Transverse colon (tissue), 4 donors: Measurements from ENCODE around the gene PC. TPM values are rescaled to one million over a fixed set of nuclear protein-coding genes. Genes with fewer than 3 reads are reported as not detected.

Experiments
- DNase-seq: peaks from one replicate; pipeline ENCODE4 v3.0.0-alpha.2; 2019
- H3K27ac ChIP-seq, 4 donors: fragments of 200-600 bp; sonication (generic); 2 replicates each; pipeline ENCODE4 v1.5.1; 2016 to 2018; ENCODE audit warnings: inconsistent platforms in 4 of 4
- H3K27me3 ChIP-seq: fragments of 200-600 bp; sonication (generic); 2 replicates; pipeline ENCODE4 v1.5.1; 2017; ENCODE audit warnings: inconsistent platforms
- H3K36me3 ChIP-seq, 4 donors: fragments of 200-600 bp; sonication (generic); 2 replicates each; pipeline ENCODE4 v1.5.1; 2017 to 2019; ENCODE audit warnings: inconsistent platforms in 4 of 4
- H3K4me1 ChIP-seq, 4 donors: fragments of 200-600 bp; sonication (generic); 2 replicates each; pipeline ENCODE4 v1.5.1; 2017 to 2020; ENCODE audit warnings: inconsistent platforms in 4 of 4
- H3K4me3 ChIP-seq, 4 donors: fragments of 200-600 bp; sonication (generic); 1 replicate in 1 of 4; 2 replicates in 3 of 4; pipeline versions ENCODE4 v1.5.1 to v1.6.1; 2017 to 2019; ENCODE audit warnings: inconsistent platforms in 4 of 4
- H3K9me3 ChIP-seq, 2 donors: fragments of 200-600 bp; sonication (generic); 2 replicates each; pipeline ENCODE4 v1.5.1; 2017 to 2019; ENCODE audit warnings: inconsistent platforms in 2 of 2
- CTCF ChIP-seq, 5 experiments: fragments of 200-600 bp in 3 of 5; fragments of 450-650 bp in 2 of 5; sonication (generic) in 3 of 5; IDR thresholded peaks; 1 replicate in 2 of 5; 2 replicates in 3 of 5; pipeline ENCODE4 v1.5.1; 2016 to 2017; ENCODE audit warnings: antibody characterized with exemption in 5 of 5, inconsistent platforms in 3 of 5, mild to moderate bottlenecking in 2 of 5, moderate library complexity in 1 of 5
- EP300 ChIP-seq: sonication (generic); formaldehyde crosslinking; IDR thresholded peaks from one replicate; pipeline ENCODE4 v1.6.1; 2017; ENCODE audit warnings: antibody characterized with exemption, low read depth
- POLR2A ChIP-seq: fragments of 450-650 bp; IDR thresholded peaks from one replicate; pipeline ENCODE4 v1.6.1; 2016; ENCODE audit warnings: antibody characterized with exemption, mild to moderate bottlenecking, moderate library complexity
- POLR2AphosphoS5 ChIP-seq, 3 donors: sonication (generic); formaldehyde crosslinking; IDR thresholded peaks; one replicate each; pipeline ENCODE4 v1.6.1; 2016; ENCODE audit warnings: antibody characterized with exemption in 3 of 3
- WGBS, 2 donors: methylation state at CpG; one replicate each; pipeline ENCODE4 v1.1.5; 2018; ENCODE audit warnings: low coverage in 1 of 2; 5-methylcytosine and 5-hydroxymethylcytosine counted together
- in situ Hi-C, 4 donors: fragments of 200-750 bp; cut with MboI; loops; one replicate each; pipeline versions ENCODE4 v1.15.0 to v1.15.1; 2017; ENCODE audit warnings: low sequenced_read_pairs in 3 of 4, low pct_ligation_motif_present in 1 of 4, low pct_unique_long_range_greater_than_20kb in 1 of 4
- intact Hi-C: fragments of 100-400 bp; cut with DNase I; formaldehyde crosslinking; loops from one replicate; pipeline ENCODE4 v1.15.1; 2023; ENCODE audit warnings: low total_unique reads
- total RNA-seq, 4 donors: library from RNA; depleted of rRNA; stranded (reverse); fragments of >200 nt; gene quantifications; one replicate each; pipeline ENCODE4 v1.1.0, GENCODE V29; 2016

Gene PC
- total RNA-seq, 4 donors from 2014 or later = 14.9 to 246 (median 38.1) TPM

- in situ Hi-C loops (no loop called here), intact Hi-C loops (no loop called here)
- Histone ChIP-seq H3K27ac (no peak overlapping the region), H3K4me3 (no peak overlapping the region), H3K27me3 (no peaks in the 10 kb centered on the region), H3K9me3 (no peaks in the 10 kb centered on the region), H3K36me3 (no peaks in the 10 kb centered on the region), H3K4me1 (peaks cover 0 to 10% (median 7%) of the 10 kb centered on the region in 4 donors)
- no peak for DNase-seq
- 97% methylated on average over 9 of the region's 9 CpGs; no CpG with 5 or more reads in 1 of the 2 donors for WGBS, 2 donors
- TF ChIP-seq CTCF (IDR thresholded peaks at IDR 0.05) (no peak), EP300 (no peak), POLR2AphosphoS5 (IDR thresholded peaks at IDR 0.05) (no peak), POLR2A (no peak)
Measured at GRCh38 chr11:66869567-66869870, 88.7 kb downstream of the PC start.

GRCh38 chr11:66868726-66869566 is 89.2 kb downstream of the PC start:
- in situ Hi-C loops = no loop called here
- H3K4me3 ChIP-seq = no peak overlapping the region
- TF ChIP-seq POLR2A (no peak), CTCF (IDR thresholded peaks at IDR 0.05) (peak; percentile 34 to 84 (median 53)), POLR2AphosphoS5 (IDR thresholded peaks at IDR 0.05) (no peak)

GRCh38 chr11:66868082-66868725 is 90.0 kb downstream of the PC start:
- Histone ChIP-seq H3K9me3 (no peaks in the 10 kb centered on the region), H3K36me3 (no peaks in the 10 kb centered on the region), H3K4me3 (no peak overlapping the region), H3K4me1 (peaks cover 4 to 18% (median 17%) of the 10 kb centered on the region in 4 donors), H3K27ac (no peak overlapping the region), H3K27me3 (no peaks in the 10 kb centered on the region)
- no peak for DNase-seq
- no peak for TF ChIP-seq CTCF (IDR thresholded peaks at IDR 0.05)
- TF ChIP-seq POLR2AphosphoS5 (IDR thresholded peaks at IDR 0.05) = no peak
- no peak for TF ChIP-seq EP300
- TF ChIP-seq POLR2A = no peak
- in situ Hi-C loops (no loop called here), intact Hi-C loops (no loop called here)
- 84 to 85% methylated on average over 12 to 13 of the region's 13 CpGs for WGBS, 2 donors

More at GRCh38 chr11:66868726-66869566, 89.2 kb downstream of the PC start:
- Histone ChIP-seq H3K36me3 (no peaks in the 10 kb centered on the region), H3K27ac (no peak overlapping the region), H3K9me3 (no peaks in the 10 kb centered on the region), H3K27me3 (no peaks in the 10 kb centered on the region), H3K4me1 (peaks cover 4 to 16% (median 12%) of the 10 kb centered on the region in 4 donors)
- 48 to 62% methylated on average over 3 to 26 of the region's 27 CpGs for WGBS, 2 donors
- peak; percentile 89 for DNase-seq
- intact Hi-C loops = no loop called here

- intact Hi-C loops = no loop called here
- Histone ChIP-seq H3K4me3 (no peak overlapping the region), H3K4me1 (peaks cover 4 to 18% (median 17%) of the 10 kb centered on the region in 4 donors), H3K27ac (no peak overlapping the region), H3K36me3 (no peaks in the 10 kb centered on the region), H3K27me3 (no peaks in the 10 kb centered on the region), H3K9me3 (no peaks in the 10 kb centered on the region)
- in situ Hi-C loops = no loop called here
- 82% methylated on average over 14 of the region's 14 CpGs; no CpG with 5 or more reads in 1 of the 2 donors for WGBS, 2 donors
- TF ChIP-seq EP300 = no peak
- TF ChIP-seq POLR2A = no peak
- TF ChIP-seq CTCF (IDR thresholded peaks at IDR 0.05) = no peak
- no peak for TF ChIP-seq POLR2AphosphoS5 (IDR thresholded peaks at IDR 0.05)
- no peak for DNase-seq
Measured at GRCh38 chr11:66867425-66868040, 90.7 kb downstream of the PC start.
